Stimulated activated CD4-positive, alpha-beta T cell treated with anti-CD3 and anti-CD28 coated beads, Interleukin-4, amount 100 ng/mL, for 48 hours (primary cell): ENCODE data around the gene CHST8.
"Not testable (repeated sequence)": the region's sequence is repeated elsewhere in the genome, so short reads cannot be mapped to it uniquely, and the experiment has no call there.

Source experiments
- DNase-seq, 2 donors: peaks; one replicate each; pipeline ENCODE4 v3.0.0-alpha.2; 2020; ENCODE audit warnings: low read depth in 2 of 2

The CHST8 gene

DNA sequence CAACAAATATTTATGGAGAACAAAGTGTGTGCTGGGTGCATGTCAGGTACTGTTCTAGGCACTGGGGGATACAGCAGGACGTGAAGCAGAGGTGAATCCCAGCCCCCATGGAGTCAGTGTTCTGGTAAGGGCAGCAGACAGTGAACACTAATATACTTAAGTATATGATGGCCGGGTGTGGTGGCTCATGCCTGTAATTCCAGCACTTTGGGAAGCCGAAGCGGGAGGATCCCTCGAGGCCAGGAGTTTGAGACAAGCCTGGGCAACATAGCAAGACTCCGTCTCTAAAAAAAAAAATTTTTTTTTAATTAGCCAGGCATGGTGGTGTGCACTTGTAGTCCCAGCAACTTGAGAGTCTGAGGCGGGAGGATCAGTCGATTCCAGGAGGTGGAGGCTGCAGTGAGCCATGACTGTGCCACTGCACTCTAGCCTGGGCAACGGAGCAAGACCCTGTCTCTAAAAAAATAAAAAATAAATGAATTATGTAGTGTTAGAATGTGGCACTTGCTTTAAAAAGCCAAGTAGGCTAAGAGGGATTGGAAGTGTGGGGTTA lies 22.6 kb downstream of the CHST8 start:
- no peak for DNase-seq

DNA sequence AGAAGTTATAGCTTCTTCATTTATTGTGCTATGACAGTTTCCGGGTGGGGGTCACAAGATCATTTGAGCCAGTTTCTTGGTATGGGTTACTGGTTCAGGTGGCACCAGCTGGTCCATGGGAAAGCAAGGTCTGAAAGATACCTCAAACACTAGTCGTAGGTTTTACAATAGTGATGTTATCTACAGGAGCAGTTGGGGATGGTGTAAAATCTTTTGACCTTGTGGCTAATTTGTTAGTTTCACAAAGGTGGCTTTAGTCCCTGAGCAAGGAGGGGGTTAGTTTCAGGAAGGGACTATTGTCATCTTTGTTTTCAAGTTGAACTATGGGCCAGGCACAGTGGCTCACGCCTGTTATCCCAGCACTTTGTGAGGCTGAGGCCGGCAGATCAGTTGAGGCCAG lies 24.6 kb downstream of the CHST8 start:
- no peak for DNase-seq

- no peak for DNase-seq
Measured at GRCh38 chr19:33647146-33647545, 25.4 kb downstream of the CHST8 start.

DNA sequence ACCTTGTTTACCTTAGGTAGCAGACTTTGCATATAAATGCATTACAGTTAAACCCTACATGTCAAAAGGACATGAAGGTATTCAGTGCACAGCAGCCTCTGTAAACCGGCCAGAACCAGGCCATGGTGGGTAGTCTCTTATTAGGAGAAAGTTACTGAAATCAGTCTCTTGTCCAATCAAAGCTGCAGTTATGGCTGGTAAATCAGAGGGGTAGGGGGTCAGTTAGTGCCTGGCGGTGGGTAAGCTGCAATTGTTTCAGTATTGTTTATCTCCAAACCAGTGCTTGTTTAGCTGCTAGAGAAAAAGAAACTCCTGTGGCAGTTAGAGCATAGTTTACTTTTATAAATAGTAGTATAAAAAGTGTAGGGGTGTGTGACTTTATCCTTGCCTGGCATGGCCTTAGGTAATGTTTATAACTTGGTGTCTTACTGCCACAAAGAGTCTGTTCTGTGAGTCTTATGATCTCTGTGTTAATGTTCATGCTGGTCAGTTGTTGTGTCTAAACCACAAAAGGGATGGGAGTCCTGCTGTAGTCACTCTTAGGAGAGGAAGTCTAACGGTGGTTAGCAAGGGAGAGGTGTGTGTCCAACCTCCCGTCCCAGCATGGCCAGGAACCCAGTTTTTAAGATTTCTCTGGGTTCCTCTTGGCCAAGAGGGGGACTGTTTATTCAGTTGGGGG lies 28.0 kb downstream of the CHST8 start:
- no peak for DNase-seq

DNA sequence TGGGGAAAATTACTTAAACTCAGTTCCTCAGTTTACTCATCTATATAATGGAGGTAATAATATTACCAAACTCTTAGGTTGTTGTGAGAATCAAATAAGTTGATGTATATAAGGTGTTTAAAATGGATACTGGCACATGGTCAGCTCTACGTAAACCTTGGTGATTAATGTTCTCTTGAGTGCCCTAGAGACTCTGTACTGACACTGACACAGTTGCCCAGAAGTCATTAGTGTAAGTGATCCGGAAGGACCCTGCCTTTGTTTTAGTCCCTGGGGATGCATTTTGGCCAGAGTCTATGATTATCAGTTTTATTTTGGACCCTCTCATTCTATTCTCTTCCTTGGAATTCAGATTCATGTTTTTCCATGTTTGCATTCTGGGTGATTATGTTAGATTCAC lies 31.9 kb downstream of the CHST8 start:
- DNase-seq, result no peak

DNA sequence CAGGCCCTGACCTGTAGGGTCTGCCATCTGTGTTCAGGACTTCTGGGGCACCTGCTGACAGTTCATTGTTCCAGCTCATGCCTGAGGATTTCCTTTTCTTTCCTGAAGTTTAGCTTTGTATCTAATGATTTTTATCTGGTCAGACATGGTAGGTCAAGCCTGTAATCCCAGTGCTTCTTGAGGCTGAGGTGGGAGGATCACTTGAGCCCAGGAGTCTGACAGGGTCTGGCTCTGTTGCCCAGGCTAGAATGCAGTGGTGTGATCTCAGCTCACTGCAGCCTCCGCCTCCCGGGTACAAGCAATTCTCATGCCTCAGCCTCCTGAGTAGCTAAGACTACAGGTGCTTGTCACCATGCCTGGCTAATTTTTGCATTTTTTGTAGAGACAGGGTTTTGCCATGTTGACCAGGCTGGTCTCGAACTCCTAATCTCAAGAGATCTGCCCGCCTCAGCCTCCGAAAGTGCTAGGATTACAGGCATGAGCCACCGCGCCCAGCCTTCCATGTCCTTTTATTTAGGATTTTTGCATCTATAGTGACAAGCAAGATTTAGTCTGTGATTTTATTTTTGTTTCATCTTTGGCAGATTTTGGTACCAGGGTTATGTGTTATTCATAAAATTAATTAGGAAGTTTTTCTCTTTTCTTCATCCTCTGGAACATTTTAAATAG lies 33.2 kb downstream of the CHST8 start:
- DNase-seq, result no peak

GRCh38 chr19:33659835-33660234 lies 38.1 kb downstream of the CHST8 start:
- no peak for DNase-seq

DNA sequence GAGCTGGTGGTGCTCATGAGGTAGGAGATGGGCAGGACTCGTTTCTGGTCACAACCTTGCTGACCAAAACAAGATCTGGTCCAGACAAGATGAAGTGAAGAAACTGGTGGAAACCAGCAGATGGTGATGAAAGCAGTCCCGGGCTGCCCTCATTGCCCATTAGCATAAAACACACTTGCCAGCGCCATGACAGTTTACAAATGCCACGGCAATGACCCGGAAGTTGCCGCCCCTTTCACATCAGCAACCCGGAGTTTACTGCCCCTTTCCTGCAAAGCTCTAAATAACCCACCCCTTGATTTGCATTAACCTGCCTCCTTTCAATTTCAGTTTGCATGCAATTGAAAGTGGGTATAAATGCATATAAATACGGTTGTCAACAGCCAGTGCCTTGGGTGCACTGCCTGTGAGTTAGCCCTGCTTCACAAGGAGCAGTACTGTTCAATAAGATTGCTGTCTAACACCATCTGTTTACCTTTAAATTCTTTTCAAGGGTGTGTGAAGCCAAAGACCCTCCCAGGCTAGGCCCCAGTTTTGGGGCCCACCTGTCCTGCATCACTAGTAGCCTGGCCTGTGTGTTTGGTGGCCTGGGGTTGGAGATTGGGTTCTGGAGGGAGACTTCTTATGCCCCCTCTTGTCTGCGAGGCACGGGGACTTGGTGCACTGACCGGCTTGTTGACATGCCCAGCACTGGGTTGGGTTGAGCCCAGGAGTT lies 38.8 kb downstream of the CHST8 start:
- DNase-seq, result no peak

GRCh38 chr19:33661336-33661735 lies 39.6 kb downstream of the CHST8 start:
- no peak for DNase-seq

DNA sequence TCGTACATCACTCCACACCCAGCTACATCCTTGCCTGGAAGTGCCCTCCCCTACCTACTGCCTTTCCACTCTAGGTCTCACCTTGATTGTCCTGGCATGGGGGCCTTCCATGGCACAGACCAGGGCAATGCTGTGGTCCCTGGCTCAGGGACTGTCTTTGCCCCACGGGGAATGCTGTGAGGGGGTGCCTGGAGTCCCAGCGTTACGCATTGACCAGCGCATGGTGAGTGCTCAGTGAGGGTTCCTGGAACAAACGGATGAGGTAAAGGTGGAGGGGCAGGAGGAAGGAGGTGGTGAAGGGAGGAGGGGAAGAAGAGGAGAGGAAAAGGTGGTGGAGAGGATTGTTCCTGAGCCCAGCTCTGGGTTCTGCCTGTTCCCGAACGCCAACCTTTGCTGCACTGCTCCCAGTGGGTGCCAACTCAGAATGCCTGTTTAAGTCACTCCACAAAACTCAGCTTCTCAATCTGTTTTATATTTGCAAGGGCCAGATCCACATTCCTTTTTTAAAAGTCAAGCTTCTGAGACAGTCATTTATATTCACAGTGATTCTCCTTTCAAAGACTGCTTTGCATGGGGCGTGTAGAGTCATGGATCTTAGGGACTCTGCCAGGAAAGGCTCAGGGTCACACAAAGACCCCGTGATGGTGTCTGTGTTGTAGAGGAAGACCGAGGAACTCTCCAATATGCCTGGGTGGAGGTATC lies 40.8 kb downstream of the CHST8 start:
- no peak for DNase-seq

DNA sequence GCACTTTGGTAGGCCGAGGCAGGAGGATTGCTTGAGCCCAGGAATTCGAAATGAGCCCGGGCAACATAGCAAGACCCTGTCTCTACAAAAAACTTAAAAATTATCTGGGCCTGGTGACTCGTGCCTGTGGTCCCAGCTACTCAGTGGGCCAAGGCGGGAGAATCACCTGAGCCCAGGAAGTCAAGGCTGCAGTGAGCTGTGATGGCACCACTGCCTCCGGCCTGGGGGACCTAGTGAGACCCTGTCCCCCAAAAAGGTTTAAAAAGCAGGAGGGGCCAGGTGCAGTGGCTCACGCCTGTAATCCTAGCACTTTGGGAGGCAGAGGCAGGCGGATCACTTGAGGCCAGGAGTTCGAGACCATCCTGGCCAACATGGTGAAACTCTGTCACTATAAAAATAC lies 41.6 kb downstream of the CHST8 start:
- not testable (repeated sequence) for DNase-seq

DNA sequence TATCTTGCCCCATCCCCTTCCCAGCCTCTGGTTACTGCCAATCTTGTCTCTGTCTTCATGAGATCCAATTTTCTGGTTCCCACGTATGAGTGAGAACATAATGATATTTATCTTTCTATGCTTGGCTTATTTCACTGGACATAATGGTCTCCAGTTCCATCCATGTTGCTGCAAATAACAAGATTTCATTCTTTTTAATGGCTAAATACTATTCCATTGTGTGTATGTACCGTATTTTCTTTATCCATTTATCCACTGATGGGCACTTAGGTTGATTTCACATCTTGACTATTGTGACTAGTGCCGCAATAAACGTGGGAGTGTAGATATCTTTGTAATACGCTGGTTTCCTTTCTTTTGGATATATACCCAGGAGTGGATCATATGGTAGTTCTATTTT lies 43.0 kb downstream of the CHST8 start:
- no peak for DNase-seq

DNA sequence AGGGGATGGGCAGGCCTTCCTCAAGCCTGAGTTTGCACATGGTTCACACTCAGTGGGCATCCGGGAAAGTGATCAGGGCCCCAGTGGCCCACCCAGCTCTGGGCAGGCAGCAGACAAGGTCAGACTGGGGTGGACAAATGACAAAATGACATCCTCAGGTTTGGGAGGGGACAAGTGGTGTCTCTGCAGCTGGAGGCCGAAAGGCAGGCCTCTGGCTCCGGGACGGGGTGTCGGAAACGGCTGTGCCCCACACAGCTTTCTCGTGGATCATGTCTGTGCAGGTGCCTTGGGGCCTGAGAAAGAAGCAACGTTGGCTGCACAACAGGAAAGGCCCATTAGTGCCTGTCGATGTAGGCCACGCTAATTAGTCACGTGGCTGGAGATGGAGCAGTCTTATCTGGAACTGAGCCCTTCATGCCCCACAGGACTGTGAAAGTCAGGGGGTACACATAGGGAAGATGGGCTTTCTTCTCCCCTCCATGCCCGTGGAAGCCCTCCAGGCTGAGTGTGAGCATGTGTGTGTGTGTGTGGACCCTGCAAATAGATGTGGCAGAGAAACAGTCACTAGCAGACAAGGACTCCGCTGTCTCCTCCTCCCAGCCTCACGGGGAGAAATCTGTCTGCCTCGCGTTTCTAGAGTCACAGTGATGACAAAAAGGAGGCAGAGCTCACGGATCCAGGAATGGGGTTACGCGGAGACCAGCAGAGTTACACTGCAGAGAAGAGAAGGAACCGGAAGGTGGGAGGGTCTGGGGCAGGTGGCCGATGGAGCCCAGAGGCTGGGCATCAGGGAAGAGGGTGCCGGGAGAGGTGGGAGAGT lies 44.2 kb downstream of the CHST8 start:
- no peak for DNase-seq

- DNase-seq, result no peak
Measured at GRCh38 chr19:33667141-33667650, 45.4 kb downstream of the CHST8 start.

DNA sequence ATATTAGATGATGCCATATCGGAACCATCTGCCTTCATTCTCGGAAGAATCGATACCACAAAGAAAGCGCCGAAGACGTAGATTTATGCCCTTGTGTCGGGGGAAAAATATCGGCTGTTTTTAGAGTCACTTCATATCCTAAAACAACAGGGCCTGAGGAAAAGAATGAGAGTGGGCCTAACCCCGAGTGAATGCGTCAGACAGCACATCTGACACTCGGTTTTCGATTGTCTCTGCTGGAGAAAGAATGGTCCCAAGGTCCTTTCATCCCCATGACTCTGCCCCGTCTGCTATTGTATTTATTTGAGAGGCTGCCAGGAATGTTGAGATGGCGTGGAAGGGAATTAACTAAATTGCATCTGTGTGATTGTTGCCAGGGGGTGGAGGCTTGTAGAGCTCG lies 46.1 kb downstream of the CHST8 start:
- no peak for DNase-seq

DNA sequence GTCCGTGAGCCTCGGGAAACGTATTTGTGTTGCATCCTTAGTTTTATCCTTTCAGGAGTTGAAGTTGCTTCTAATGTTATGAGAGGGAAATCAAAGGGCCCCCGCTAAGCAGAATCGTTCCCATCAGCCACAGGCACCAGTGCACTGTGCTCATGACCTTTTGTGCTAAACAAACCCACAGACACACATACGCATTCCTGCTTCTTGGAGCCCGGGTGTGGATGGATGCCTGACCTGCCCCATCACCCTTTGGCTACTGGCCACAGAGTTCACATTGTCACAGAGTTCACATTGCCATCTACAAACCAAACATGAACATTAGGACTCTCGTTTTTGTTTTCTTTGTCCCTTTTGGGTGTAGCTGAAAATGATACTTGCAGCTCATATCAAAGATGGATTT lies 47.2 kb downstream of the CHST8 start:
- no peak for DNase-seq

DNA sequence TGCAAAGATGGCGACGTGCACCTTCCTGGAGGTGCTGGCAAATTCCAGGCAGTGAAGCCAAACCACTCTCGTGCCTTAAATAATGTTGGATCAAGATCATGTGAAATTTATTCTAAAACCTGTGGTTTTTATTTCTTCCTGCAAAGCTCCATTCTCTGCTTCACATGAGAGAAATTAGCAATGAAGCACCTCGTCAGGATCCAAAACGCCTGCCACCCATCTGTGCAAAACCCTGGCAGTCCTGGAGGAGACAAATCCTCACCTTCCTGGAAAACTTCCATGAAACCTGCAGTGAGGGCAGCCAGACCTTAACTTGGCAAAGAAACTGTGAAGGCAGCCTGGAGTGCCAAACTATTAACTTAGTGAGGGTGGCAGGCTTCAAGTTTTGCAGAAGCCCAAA lies 47.6 kb downstream of the CHST8 start:
- DNase-seq, result no peak

- DNase-seq, result no peak
Measured at GRCh38 chr19:33670398-33670797, 48.6 kb downstream of the CHST8 start.

GRCh38 chr19:33671211-33671610 lies 49.5 kb downstream of the CHST8 start:
- no peak for DNase-seq

- no peak for DNase-seq
Measured at GRCh38 chr19:33673258-33673875, 51.6 kb downstream of the CHST8 start.
